CD4-positive, alpha-beta T cell treated with Interleukin-15 for 4 hours (primary cell): ENCODE data around the gene GALNTL6.

Experiments
- DNase-seq: peaks from one replicate; pipeline ENCODE4 v3.0.0-alpha.2; 2020; ENCODE audit warnings: low spot score

The GALNTL6 gene

DNA sequence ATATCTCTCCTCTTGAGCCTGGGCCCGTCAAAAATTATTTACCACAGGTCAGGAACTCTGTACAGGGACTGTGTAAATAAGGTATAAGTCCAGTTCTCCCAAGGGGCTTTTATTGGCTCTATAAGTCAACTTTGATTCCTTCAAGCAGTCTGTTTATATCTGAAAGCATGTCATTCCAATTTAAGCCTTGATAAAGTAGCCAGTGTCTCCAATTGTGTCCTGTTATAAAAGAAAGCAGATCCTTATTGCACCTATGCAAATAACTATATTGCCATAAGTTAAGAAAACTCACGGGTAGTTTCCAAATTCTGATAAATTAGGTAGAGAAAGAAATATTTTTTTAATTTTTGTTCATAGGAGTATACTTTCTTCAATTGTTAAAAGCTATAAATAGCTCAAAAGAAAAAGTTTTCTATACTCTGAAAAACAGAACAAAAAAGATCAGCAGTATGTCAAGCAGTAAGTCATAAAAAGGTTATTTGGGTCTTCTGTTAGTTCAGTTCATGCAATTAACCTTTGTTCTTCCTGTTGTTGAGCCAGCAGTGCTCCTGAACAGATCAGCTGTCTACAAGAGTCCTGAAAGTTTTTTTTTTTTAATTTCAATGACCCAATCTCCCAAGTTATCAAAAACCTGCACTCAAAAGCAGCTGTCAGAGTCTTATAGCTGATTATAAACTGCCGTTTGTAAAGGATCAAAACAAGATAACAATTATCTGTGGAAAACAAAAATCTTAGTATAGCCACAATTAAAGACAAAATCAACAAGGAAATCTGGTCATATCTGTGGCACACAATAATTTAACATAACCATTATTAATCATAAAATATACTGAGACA is 1177.0 kb downstream of the GALNTL6 start:
- DNase-seq = no peak

DNA sequence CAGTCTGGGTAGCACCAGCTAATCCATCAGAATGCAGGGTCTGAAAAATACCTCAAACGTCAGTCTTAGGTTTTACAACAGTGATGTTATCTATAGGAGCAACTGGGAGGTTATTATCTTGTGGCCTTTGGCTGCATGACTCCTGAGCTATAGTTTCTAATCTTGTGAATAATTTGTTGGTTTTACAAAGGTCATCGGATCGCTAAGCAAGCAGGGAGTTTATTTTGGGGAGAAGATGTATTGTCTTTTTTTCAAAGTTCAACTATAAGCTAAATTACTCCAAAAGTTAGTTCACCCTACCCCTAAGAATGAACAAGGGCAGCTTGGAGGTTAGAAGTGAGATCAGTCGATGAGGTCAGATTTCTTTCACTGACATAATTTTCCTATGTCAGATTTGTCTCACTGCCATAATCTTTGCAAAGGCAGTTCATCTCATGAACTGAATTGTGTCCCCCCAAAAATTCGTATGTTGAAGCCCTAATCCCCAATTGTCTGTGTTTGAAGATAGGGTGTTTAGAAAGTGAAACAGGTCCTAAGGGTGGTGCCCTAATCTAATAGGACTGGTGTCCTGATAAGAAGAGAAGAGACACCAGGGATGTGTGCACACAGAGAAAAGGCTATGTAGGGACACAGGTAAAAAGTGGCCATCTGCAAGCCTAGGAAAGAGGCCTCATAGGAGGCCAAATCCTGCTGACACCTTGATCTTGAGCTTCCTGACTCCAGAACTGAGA is 1179.6 kb downstream of the GALNTL6 start:
- DNase-seq = no peak

DNA sequence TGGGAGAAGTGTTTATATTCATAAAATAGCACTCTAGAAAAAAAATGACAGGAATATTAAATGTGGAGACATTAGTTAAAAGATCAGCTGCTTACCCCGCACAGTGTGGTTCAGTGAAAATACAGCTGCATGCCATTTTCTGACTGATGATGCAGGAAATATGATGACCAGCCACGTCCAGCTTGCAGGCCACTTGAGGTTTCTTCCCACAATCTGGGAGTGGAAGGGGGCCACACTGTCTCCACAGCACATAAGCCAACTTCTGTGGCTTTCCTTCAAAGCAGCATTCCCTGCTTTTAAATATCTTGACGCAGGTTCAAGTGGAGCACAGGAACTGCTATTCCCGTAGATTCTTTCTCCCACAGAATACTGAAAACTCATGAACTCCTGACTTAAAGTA is 1182.0 kb downstream of the GALNTL6 start:
- DNase-seq = no peak

DNA sequence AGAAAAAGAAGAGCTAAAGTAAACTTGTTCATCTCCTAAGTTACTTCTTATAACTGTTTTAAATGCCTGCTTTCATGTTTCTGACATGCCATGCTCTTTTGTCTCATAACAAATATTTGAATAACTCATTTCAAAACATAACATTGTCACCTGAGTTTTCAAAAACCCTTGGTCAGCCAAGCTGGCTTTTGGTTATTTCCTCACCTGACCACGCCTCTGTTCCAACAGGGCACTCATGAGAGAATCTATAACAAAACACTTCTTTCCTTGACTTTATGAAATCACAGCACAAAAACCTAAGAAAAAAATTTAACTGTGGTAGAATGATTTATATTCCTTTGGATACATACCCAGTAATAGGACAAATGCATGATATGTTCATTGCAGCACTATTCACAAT is 1182.5 kb downstream of the GALNTL6 start:
- DNase-seq = no peak

DNA sequence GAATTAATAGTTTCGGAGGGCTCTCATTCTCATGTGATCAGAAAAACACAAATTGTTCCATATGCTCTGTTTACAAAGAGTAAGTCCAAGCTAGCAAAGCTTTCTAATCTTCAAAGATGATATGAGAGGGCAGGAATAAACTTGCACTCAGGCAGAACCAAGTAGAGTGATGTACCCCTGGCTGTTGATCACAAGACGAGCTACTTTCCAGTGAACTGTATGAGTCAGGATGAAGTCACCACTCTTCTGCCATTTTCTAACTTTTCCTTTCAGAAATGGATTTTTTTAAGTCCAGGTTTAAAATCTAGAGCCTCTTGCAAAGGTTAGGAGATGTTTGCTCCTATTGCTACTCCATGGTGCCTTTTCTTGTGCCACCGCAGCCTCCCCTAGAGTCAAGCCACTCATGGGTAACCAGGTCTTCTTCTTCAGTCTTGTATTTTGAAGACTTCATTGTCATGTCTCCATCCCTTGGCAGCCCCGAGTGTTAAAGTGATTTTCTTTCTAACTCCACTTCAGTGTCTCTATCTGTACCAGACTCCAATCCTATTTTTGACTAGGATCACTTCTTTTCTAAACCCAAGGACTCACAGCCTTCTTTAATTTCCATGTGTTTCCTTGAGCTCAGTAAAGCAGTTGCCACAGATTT is 1183.5 kb downstream of the GALNTL6 start:
- DNase-seq = no peak

DNA sequence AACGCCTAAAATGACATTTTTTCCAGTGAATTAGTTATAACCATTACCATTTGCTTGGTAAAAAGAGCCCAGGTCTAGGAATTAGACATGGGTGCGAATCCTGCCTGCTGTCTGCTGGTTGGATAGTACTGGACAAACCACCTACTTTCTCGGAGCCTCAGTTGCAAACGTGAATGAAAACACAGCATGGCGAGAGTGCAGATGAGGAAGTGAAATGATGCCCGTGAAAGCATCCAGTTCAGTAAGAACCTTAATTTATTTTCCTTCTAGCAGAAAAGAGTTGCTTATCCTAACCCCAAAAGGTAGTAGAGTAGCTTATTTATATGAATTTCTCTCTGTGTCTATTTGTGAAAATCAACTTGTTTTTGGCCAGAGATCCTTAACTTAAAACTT is 1184.0 kb downstream of the GALNTL6 start:
- no peak for DNase-seq

DNA sequence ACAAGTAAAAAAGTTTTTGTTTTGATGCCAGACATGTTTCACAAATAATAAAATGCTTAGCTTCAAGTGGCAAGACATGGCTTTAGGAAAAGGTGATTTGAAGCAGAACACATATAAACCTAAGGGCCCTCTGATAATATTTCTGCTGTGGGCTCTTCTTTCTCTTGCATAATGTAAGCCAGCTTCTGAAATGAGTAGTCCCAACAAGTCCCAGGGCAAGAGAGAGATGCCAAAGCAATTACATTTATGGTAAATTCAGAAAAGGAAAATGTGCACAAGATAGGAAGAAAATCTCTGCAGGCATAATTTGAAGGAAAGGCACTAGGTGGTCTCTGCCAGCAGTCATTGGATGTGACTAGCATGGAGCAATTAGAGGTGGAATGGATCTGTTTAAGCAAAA is 1184.7 kb downstream of the GALNTL6 start:
- no peak for DNase-seq

DNA sequence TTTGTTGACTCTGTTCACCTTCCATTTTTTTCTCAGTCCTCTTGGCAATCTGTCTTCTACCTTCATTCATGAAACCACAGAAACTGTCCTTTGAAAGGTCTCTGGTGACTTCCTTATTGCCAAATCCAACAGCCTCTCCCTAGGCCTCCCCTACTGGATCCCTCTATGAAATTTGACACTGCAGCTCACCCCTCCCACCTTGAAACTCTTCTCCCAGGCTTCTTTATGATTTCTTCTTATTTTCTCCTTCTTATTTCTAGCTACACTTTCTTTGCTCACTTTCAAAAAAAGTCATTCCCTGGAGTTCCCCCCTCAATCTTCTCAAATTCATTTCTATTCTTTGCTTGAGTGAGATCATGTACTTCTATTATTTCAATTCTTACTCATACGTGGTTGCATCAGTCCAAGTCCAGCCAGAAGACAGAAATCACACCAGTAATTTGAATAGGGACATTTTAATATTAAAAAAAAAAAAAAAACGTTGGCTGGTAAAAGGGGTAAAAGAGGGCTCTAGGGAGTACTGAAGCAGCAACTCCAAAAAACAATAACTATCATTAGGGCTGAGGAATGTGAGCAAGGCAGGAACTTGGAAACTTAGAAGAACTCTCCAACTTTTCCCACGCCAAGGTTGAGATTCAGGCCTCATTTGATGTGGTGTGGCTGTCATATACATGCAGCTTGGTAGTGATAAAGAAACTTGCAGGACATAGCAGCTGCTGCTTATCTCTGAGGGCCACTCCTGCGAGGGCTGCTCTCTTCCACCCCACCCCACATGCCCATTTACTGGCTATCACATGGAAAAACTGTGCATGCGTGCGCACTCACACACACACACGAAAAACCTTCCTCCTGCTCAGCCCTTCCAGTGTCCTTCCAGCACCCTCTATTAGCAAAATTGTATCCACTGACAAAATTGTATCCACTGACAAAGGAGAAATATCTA is 1185.6 kb downstream of the GALNTL6 start:
- no peak for DNase-seq

DNA sequence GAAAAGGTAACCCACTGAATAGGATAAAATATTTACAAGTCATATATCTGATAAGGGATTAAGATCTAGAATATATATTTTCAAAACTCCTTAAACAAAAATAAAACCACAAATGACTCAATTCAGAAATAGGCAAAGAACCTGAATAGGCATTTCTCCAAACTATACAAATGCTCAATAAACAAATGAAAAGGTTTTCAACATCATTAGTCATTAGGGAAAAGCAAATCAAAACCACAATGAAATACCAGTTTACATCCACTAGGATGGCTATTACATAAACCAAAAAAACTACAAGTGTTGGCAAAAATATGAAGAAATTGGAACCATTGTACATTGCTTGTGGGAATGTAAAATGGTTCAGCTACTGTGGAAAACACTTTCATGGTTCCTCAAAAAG is 1188.4 kb downstream of the GALNTL6 start:
- no peak for DNase-seq

DNA sequence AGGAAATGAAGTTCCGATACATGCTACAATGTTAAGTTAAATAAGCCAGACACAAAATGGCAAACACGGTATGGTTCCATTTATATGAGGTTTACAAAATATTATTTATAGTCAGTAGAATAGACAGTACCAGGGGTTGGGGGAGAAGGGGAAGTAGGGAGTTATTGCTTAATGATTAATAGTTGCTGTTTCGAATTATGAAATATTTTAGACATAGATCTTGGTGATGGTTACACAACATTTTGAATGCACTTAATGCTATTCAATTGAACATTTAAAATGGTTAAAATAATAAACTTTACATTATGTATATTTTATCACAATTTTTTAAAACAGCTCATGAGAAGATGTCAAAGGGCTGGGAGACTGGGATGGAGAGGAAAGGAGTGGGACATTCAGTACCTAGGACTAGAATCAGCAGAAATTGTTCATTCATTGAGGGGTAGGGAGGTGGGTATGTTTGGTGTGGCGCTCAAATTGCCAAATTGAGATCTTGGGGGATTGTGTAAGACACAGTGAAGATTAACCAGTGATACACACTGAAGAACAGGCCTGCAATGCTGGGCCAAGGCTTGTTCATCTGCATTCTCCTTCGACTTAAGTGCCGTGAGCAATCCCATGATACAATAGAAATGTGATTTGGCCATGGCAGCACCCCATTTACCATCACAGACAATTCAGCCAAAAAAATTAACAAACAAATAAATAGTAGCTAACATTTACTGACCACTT is 1189.8 kb downstream of the GALNTL6 start:
- DNase-seq = no peak

DNA sequence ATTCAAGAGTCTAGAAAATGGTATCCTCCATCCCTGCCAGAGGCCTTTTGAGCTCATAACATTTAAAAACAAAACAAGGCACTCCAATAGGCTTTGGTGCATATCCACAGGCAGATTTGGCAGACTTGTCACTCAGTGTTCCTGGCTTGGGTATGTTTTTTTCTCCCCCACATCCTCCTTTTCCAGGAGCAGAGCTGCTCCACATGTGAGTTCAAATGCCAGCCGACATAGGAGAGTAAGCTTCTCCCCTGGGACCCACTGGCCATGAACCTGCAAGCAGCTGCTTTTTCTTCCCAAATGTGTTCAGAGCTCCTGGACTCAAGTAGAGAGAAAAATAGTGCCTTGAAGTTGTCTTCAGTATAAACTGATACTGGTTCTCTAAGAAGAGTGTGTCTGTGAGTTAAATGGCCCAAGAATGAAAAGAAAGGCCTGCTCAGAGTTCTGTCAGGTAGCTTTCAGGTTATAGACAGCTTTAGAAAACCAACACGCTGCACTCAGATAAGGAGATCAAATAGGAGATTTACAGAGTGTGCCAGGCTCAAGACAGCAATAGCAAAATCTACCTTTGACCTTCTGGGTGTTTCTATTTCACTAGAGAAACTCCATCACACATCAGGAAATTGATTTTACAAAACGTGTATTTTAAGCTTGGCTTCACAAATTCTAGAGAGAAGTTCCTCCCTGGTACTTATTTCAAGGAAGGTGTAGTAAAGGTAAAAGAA is 1192.9 kb downstream of the GALNTL6 start:
- DNase-seq = no peak

DNA sequence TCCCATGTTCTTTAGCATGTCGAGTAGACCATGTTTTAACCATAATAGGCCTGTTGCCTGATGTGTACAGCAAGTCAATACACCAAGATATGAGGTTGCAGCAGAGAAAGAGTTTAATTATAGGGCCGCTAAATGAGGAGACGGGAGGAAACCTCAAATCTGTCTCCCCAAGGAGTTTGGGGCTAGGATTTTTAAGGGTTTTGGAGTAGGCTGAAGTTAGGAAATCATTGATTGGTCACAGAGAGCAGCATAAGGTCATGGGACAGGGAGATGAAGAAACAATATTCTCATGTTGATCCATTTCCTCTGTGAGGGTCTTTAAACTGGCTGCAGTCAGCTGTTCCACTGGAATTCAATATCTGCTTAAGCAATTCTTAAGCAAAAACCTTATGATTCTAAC is 1195.2 kb downstream of the GALNTL6 start:
- DNase-seq = no peak

DNA sequence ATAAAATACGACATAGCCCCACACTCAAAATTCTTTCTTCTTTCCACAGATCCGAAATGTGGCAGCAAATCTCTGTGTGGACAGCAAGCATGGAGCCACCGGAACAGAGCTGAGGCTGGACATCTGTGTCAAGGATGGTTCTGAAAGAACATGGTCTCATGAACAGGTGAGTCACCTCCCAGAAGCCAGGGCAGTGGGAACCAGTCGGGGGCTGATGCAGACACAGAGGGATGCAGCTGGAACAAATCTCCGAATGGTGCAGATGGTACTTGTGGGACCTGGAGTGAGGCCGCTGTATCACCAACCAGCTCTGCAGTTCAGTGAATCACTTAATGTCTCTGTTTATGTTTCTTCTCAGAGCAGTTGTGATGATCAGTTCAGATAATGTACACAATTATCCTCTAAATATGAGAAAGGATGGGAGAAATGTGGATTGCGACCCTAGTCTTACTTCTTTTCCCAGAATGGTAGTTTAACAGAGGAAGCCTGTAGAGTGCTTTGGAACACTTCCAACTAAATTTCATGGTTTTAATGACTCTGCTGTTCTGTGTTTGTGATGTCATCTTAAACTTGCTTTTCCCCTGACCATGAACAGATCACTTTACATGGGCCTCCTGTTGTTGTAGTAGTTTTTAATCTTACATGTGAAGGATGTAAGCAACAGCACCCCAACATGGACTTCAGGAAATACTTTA is 1196.1 kb downstream of the GALNTL6 start:
- no peak for DNase-seq

DNA sequence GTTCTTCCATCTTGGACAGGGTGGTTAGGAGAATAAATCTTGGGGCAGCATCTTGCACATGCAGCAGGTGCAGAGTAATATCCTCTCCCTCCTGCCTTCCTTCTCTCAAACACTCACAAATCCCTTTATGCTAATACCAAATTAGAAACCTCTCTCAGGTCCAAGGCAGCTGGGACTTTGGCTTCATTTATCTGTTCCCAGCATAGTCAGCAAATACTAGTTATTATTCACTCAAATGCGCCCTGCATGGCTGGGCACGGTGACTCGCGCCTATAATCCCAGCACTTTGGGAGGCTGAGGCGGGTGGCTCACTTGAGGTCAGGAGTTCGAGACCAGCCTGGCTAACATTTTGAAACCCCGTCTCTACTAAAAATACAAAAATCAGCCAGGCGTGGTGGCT is 1199.4 kb downstream of the GALNTL6 start:
- no peak for DNase-seq

DNA sequence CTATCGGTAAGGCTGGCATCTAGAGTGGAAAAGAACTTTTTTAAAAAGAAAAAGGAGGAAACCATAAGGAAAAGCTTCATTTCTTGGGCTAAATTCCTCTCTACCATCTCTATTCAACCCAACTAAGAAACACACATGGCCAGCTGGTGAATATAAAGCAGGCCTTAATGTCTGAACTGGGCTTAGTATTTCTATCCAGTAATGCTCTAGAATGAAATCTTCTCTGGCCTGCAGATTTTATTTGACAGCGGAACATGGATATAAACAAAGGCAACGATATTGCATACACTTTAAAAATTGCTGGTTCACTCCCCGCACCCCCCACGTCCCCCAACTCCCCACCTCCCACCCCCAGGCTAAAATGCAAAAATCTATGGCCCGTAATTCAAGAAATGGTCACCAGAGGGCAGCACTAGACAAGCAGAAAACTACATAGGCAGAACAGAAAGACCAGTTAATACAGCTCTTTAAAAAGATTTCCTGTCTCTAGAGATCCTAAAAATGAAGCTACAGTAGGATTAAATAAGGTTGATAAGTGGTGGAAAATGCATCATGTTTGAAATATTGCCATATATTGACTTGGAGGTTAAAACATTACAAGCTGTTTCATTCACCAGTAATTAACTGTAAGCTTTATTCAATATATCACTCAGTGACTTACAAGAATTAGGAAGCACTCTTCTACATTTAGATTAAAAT is 1200.2 kb downstream of the GALNTL6 start:
- DNase-seq = peak; percentile 59

DNA sequence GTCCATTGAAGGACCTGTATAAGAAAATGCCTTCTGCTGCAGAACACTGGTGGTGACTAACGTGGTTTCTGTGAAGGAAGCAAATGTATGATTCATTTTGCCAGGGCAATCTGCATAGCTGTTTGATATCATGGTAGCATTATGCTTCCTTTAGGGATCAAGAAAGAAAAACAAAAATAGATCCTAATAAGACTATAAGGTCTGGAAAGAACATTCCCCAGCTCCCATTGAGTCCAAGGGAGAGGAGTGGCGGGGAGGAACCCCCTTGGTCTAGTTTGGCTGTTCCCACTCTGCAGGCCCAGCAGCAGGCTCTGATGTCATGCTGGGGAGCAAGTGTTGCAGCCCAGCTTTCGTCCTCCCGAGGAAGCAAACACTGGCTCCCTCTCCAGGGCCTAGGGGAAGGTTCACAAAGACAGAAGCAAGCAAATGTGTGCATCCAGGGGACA is 1200.9 kb downstream of the GALNTL6 start:
- DNase-seq = no peak

DNA sequence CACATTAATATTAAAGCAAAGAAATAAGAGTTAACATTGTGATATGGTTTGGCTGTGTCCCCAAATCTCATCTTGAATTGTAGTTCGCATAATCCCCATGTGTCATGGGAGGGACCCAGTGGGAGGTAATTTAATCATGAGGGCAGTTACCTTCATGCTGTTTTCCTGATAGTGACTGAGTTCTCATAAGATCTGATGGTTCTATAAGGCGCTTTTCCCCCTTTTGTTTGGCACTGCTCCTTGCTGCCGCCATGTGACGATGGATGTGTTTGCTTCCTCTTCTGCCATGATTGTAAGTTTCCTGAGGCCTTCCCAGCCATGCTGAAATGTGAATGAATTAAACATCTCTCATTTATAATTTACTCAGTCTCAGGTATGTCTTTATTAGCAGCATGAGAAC is 1201.6 kb downstream of the GALNTL6 start:
- DNase-seq = no peak

DNA sequence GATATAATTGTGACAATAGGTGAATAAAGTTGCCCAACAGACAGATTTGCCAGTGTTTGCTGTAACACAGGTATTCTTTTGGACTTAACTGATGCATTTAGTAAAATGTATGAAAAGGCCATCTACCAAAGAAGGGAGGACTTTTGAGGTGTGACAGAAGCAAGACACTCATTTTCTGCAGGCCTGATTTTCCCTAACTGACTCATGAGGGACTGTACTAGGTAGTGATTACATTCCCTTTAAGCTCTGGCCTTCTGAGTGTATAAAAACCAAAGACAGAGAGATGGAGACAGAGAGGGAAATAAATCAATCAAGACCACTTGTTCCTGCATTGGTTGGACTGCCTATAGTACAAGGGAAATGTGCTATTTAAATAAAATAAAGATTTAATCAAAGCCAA is 1204.6 kb downstream of the GALNTL6 start:
- no peak for DNase-seq

DNA sequence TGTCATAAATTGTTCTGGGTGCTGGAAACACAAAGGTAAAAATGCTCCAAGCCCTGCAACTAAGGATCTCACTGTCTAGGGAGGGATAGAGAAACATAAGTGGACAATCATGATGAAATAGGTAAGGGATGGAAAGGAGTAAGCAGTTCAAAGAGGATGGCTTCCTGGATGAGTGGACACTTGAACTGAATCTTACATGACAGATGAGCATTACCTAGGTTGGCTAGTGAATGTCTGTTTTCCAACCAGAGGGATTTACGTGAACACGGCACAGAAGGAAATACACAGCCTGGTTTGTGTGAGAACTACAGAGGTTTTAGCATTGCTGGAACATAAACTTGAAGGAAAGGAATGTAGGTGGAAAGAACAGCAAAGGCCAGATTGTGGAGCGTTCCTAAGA is 1205.2 kb downstream of the GALNTL6 start:
- no peak for DNase-seq
